GM23338 (cell line): ENCODE measurements around the gene CTNNA2.

Experiments
- CREB1 ChIP-seq: fragments of 250-450 bp; sonication (Bioruptor Pico); IDR thresholded peaks from 2 replicates; pipeline ENCODE4 v1.5.0; 2020; ENCODE audit warnings: low read depth, mild to moderate bottlenecking, moderate library complexity
- CTCF ChIP-seq, 2 experiments: fragments of 200-600 bp in 1 of 2; sonication (generic) in 1 of 2; conservative IDR thresholded peaks; 2 replicates each; pipeline versions ENCODE4 v1.5.1 to v1.6.1; 2016 to 2017; ENCODE audit warnings: antibody characterized with exemption in 2 of 2, low read depth in 2 of 2, mild to moderate bottlenecking in 2 of 2, moderate library complexity in 1 of 2
- EZH2 ChIP-seq: fragments of 200-600 bp; sonication (generic); IDR thresholded peaks from one replicate; pipeline ENCODE4 v1.8.0; 2017; ENCODE audit warnings: antibody characterized with exemption, mild to moderate bottlenecking, low read depth; ENCODE audit not compliant: unreplicated experiment
- EZH2phosphoT487 ChIP-seq: fragments of 200-600 bp; sonication (generic); IDR thresholded peaks from one replicate; pipeline ENCODE4 v1.8.1; 2018; ENCODE audit warnings: antibody characterized with exemption; ENCODE audit not compliant: unreplicated experiment
- JUNB ChIP-seq: IDR thresholded peaks from one replicate; pipeline ENCODE4 v1.6.1; 2016; ENCODE audit warnings: antibody characterized with exemption; ENCODE audit not compliant: unreplicated experiment
- NANOG ChIP-seq: IDR thresholded peaks from 2 replicates; pipeline ENCODE4 v1.6.1; 2016; ENCODE audit warnings: antibody characterized with exemption, borderline replicate concordance
- POLR2AphosphoS5 ChIP-seq: IDR thresholded peaks from 2 replicates; pipeline ENCODE4 v1.6.1; 2016; ENCODE audit warnings: antibody characterized with exemption, low read depth
- REST ChIP-seq: IDR thresholded peaks from one replicate; pipeline ENCODE4 v1.6.1; 2018; ENCODE audit warnings: antibody characterized with exemption; ENCODE audit not compliant: unreplicated experiment
- ZNF114 ChIP-seq: fragments of 250-450 bp; sonication (Bioruptor Pico); IDR thresholded peaks from 2 replicates; pipeline ENCODE4 v1.5.0; 2020; ENCODE audit warnings: mild to moderate bottlenecking, moderate library complexity
- ZNF331 ChIP-seq: fragments of 250-450 bp; sonication (Bioruptor Pico); IDR thresholded peaks from 2 replicates; pipeline ENCODE4 v1.5.0; 2020; ENCODE audit warnings: low read depth, mild to moderate bottlenecking, moderate library complexity

- TF ChIP-seq CTCF (conservative IDR thresholded peaks at IDR 0.05; ENCODE audit: low read depth in 2 of 2) (no peak), EZH2phosphoT487 (no peak), REST (no peak), ZNF331 (no peak), EZH2 (no peak), POLR2AphosphoS5 (no peak), JUNB (no peak), NANOG (no peak), CREB1 (CRISPR knock-in tag) (no peak), ZNF114 (no peak)
Observed at GRCh38 chr2:80490964-80491363, 978.1 kb downstream of the CTNNA2 start.
